DLD1 (cell line): ENCODE data around the gene SLC12A7.
"Not testable (repeated sequence)": the region's sequence is repeated elsewhere in the genome, so short reads cannot be mapped to it uniquely, and the experiment has no call there.

Experiments
- in situ Hi-C: cut with HindIII; loops from 2 replicates; pipeline ENCODE4 v1.10.0; 2017; ENCODE audit warnings: low sequenced_read_pairs

The SLC12A7 gene

DNA sequence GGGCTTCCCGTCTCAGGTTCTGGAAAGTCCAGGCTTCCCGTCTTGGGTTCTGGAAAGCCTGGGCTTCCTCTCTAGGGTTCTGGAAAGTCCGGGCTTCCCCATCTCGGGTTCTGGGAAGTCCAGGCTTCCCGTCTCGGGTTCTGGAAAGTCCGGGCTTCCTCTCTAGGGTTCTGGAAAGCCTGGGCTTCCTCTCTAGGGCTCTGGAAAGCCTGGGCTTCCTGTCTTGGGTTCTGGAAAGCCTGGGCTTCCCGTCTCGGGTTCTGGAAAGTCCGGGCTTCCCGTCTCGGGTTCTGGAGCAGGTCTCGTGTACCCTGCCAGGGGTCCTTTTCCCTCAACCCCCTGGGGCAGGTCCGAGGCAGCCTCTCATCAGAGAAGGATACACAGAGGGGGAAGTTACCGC lies 28.8 kb downstream of the SLC12A7 start:
- in situ Hi-C loops, result not testable (repeated sequence)

DNA sequence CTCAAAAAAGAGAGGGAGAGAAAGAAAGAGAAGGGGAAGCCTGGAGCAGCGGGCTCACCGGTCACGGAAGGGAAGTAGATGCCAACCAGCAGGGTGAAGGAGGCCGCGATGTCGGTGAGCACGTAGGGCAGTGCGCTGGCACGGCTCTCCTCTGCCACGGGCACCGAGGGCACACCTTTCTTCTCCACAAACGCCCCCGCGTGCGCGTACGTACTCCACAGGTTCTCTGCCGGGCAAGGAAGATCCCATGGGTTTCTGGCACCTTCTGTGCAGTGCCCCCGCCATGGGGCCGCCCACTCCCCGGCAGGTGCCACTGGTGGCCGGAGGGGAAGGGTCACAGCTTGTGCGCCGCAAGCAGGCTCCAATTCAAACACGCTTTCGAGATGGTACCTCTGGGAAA lies 30.3 kb downstream of the SLC12A7 start:
- in situ Hi-C loops, result no loop called here

DNA sequence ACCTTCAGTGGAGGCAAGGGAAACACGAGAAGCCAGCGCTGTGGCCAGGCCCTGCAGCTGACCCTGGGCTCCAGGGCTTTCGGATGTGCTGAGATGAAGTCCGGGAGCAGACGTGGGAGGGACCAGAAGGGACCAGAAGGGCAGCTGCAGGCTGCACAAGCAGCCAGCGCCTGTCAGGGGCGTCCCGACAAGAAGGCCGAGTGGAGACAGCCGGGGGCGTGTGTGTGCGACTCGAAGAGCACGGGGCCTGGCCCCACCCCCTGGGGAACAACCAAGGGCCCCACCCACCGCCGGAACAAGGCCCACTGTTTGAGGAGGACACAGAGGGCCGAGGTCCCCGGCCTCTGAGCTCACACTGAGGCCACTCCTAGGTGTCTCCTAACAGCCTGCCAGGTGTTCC lies 31.4 kb downstream of the SLC12A7 start:
- in situ Hi-C loops, result no loop called here

DNA sequence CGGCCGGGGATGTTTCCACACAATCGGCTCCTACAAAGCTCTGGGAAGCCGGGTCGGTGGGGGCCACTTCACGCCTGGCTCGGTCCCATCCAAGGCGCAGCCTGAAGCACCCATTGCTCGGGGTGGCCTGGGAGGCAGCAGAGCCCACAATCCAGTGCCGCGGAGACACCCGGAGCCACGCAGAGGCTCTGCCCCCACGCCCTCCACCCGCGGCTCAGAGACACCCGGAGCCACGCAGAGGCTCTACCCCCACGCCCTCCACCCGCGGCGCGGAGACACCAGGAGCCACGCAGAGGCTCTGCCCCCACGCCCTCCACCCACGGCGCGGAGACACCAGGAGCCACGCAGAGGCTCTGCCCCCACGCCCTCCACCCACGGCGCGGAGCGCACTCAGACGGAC lies 31.9 kb downstream of the SLC12A7 start:
- in situ Hi-C loops, result no loop called here

DNA sequence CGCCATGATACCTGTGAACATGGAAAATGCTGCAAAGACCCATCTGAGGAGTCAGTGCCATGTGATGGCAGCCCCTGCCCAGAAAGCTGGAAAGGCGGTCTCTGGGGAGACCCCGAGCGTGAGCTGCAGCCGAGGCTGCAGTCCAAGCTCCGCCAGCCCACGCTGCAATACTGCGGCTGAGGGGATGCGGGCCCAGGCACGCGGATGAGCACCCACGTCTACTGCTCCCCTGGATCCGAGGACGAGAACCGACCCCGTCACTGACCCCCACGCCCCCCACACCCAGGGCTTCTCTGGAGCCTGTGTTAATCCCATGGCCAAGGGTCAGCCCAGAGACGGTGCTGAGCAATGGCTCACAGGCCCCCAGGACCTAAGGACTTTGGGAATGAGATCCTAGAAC lies 32.4 kb downstream of the SLC12A7 start:
- in situ Hi-C loops, result no loop called here

DNA sequence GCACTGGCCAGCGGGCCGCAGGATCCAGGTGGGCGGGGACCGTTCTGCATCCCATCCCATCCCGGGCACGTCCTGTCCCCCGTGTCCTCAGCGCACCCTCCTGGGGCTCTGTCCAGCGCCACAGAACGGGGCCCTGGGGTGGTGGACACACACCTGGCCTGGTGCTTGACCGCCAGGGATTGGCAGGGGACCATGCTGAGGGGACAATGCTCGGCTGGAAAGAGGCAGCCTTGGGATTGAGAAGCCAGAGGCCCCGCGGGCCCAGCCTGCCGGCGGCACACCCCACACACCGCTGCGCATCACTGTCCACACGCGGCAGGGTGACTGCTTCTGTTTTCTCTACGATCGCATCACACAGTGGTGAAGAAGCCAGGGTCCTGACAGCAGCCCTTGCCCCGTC lies 33.0 kb downstream of the SLC12A7 start:
- in situ Hi-C loops, result no loop called here

DNA sequence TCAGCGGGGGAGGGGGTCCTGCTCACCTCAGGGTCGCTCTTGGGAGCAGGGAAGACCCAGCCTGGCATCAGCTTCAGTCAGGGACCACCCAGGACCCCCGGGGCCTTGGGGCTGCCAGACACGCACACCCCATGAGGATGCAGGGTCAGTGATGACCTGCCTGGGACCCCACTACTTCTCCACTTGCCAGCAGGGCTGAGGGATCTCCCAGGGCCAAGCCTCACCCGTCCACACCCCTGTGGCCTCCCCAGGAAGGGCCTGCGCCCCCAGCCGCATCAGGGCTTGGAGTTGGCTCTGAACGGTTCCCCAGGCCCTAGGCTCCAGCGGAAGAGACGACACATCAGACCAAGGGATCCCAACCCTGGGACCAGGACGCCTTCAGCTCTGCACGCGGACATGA lies 33.7 kb downstream of the SLC12A7 start:
- in situ Hi-C loops, result no loop called here

DNA sequence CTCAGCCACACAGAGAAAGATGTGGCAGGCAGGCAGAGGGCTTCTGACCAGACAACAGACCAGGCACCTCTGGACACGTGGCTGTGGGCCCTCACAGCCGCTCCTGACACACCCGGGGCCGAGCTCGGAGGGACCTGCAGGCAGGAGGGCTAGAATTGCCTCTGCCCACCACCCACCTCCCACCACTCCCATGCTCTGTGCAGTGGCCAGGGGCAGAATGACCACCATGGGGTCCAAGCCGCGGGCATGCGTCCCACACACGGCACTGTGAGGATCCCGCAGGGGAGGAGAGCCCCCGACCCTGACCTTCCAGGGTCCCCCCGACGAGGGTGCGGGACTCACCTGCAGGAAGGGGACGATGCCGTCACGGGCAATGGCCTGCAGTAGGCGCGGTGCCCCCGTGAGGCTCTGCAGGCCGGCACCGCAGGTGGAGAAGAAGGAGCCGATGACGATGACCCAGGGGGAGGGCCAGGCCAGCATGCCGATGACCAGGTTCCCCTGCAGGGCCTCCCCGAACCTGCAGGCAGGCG lies 34.3 kb downstream of the SLC12A7 start:
- in situ Hi-C loops, result no loop called here

DNA sequence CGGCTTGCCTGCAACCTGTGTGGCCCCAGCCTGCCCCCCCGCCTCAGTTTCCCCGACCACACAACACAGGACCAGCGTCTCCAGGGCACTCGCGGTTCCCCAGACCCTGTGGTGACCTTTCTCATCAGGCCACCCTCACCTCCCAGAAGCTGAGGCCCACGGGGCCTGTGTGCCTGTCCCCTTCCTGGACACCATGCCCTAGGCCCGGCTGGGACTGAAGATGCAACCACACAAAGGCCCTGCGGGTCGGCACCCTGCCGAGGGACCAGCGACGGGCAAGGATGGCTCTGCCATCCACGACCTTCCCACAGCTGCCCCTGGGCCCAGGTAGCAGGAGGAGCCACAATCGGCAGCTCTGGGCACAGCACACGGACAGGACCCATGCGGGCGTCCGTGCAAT lies 34.8 kb downstream of the SLC12A7 start:
- in situ Hi-C loops, result no loop called here

DNA sequence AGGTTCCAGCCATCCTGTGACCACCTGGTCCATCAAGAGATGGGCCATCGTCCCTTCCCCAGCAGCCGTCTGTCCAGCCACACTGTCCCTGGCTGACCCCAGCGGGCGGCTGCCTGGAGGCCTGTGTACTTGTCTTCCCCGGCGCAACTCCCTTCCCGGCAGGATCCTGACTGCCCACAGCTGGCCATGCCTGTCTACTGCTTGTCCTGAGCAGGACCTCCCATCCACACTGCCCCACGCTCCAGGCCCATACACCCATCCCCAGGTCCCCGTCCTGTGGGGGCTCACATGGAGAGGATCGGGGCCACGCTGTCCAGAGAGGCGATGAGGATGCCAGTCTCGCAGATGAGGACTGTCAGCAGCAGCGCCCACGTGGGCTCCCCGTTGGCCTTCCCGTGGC lies 35.5 kb downstream of the SLC12A7 start:
- in situ Hi-C loops, result no loop called here

DNA sequence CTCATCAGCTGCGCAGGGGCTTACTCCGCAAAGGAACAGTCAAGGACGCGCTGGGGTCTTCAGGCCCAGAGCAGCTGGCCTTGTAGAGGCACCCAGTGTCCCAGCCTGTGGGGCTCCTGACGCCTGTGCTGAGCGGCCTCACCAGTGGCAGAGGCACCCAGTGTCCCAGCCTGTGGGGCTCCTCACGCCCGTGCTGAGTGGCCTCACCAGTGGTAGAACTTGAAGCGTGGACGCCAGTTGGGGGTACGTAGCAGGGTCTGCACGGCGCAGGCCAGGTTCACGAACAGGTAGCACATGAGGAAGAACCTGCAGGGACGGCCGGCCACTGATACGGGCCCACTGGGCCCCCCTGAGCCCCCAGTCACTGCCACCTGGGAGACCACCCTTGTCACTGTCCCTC lies 35.9 kb downstream of the SLC12A7 start:
- in situ Hi-C loops, result no loop called here

DNA sequence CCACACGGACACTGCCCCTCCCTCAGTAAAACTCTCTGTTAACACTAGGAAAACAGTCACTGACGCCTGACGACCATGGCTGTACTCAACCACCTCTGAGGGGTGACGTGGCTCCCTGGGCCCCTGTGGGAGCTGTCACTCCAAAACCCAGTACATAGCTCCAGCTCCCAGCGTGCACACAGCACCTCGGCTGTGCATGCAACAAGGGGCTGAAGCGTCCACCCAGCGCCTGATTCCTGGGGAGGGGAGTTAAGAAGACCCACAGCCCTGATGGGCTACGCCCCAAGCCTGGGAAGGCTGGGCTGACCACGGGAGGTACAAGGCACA lies 36.3 kb downstream of the SLC12A7 start:
- in situ Hi-C loops, result no loop called here

DNA sequence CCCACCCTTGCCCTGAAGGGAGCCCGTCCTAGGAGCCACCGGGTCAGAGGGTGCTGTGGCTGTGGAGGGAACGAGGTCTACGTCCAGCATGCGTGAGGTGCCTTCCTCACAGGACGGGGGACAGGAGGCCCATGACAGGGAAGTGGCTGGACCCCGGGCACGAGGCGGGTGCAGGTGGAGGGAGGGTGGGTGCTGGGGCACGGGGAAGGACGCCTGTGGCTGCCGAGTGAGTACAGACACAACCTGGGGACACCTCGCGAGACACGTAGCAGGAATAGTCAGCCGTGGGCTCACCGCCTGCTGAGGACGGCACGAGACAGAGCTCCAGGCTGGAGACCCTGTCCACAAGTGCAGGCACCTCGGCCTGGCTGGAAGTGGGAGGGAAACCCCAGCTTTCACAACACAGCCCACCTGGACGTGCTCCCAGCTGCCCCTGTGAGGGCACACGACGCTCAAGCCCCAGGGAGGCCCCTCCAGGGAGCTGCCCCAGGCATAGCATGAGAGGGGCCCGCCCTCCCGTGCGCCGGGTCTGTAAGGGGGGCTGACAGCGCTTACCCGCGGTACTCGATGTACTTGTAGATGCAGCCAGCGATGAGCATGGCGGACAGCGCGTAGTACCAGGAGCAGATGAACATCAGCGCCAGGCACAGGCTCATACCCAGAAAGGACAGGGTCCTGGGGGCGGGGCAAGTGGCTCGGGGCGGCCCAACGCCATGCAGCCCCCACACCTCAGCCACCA lies 36.9 kb downstream of the SLC12A7 start:
- in situ Hi-C loops, result no loop called here

DNA sequence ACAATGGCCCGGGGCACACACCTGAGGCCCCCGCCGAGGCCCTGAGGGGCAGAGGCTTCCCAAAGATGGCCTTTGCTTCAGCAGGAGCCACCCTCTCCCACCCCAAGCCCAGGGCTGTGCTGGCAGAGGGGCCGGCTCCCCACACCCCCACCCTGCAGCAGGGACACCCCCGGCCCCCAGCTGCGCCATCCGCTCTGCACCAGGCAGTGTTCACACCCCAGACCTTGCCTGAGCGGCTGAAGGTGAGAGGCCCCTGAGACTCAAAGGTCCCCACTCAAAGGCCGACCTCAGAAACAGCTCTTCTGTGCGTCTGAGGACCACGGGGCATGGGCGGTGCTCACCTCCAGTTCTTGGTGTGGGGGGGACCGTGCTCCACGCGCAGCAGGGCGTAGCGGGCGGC lies 37.6 kb downstream of the SLC12A7 start:
- in situ Hi-C loops, result no loop called here

DNA sequence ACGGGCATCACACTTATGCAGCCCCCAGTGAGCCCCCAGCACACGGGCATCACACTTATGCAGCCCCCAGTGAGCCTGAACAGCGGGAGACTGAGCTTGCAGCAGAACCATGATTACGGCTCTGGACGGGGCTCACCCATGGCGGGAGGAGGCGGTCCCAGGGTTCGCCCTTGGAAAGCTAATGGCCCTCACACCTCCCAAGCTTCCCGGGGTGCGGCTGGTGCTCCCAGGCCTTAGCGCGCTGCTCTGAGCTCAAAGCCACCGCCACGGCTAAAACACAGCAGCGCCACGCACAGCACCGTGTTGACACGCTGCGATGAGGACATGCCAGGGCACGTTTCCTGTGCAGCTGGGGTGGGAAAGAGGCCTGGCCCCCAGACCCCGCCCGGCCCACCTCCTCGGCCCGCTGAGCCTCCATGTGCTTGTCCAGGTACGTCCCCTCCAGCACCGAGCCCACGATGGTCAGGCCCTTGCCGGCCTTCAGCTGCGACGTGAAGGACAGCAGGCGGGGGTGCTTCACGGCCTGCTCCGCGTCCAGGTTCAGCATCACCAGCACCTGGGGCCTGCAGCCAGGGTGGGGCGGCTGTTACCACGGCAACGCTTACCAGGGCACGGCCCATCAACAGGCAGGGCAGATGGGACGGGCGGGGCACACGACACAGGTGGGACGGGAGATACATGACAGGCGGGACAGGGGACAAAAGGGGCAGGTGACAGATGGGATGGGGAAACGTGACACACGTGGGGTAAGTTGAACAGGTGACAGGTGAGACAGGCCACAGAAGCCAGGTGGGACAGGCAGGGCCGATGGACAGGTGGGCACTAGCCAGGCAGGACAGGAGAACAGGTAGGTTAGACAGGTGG lies 38.4 kb downstream of the SLC12A7 start:
- in situ Hi-C loops, result no loop called here

DNA sequence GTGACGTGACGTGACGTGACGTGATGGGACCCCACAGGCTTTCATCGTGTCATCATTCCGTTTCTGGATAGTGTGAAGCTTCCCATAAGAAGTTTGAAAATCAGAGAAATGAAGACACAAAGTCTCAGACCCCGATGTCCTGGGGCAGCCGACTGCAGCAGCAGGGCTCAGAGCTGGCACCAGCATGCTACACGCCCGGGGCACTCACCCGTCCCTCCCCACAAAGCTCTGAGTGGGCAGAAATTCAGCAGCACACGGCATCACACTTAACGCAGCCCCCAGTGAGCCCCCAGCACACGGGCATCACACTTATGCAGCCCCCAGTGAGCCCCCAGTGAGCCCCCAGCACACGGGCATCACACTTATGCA lies 42.2 kb downstream of the SLC12A7 start:
- in situ Hi-C loops, result no loop called here

DNA sequence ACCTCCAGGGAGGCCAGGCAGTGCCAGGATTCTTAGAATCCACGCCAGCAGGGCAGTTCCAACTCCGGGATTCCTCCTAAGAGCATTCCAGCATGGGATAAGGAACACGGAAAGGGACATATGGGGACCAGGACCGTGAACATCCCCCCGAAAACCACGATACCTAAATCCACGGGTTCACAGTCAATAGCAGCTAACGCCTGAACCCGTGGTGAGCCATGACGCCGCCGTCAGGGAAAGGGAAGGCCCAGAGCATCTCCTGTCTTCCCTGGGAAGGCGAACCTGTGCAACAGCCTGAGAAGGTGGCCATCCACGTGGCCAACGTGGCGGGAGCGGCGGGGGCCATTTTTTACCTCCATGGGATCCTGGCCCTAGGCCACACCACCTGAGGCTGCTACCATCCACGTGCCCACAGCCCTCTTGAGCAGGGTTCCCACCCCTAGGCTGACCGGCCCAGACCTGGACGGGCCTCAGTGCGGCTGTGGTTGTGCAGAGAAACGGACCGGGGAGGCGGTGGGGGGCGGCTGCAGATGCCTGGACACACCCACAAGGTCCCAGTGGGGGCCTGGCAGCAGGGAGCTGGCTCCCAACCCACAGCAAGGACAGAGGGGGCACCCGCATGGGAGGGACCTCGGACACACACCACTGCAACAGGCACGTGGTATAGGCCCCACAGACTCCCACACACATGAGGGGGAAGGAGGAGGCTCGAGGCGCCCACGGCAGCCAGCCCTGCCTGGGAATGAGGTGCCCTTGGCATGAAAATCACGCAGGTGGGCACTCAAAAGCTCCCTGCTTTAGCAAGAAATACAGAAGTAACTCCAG lies 42.8 kb downstream of the SLC12A7 start:
- in situ Hi-C loops, result no loop called here

DNA sequence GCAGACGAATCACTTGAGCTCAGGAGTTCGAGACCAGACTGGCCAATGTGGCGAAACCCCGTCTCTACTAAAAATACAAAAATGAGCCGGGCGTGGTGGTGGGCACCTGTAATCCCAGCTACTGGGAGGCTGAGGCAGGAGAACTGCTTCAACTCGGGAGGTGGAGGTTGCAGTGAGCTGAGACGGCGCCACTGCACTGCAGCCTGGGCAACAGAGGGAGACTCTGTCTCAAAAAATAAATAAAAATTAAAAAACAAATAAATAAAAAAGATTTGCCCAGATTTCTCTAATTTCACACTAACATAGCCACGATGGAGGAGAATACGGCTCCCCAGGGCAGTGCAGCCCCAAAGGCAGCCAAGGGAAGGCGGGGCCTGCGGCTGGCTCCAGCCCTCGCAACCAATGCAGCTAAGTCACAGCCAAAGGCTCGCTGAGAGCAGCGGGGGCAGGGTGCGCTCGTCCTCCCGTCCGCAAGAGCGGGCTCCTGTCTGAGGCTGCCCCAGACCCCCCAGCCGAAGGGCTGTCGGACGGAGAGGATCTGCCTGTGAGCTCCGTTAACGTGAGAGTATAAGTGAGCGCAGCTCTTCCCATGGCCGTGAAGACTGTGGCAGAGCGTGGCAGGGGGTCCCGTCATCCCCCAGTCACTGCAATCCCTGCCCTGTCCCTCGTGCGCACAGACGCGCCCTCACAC lies 43.5 kb downstream of the SLC12A7 start:
- in situ Hi-C loops, result no loop called here

DNA sequence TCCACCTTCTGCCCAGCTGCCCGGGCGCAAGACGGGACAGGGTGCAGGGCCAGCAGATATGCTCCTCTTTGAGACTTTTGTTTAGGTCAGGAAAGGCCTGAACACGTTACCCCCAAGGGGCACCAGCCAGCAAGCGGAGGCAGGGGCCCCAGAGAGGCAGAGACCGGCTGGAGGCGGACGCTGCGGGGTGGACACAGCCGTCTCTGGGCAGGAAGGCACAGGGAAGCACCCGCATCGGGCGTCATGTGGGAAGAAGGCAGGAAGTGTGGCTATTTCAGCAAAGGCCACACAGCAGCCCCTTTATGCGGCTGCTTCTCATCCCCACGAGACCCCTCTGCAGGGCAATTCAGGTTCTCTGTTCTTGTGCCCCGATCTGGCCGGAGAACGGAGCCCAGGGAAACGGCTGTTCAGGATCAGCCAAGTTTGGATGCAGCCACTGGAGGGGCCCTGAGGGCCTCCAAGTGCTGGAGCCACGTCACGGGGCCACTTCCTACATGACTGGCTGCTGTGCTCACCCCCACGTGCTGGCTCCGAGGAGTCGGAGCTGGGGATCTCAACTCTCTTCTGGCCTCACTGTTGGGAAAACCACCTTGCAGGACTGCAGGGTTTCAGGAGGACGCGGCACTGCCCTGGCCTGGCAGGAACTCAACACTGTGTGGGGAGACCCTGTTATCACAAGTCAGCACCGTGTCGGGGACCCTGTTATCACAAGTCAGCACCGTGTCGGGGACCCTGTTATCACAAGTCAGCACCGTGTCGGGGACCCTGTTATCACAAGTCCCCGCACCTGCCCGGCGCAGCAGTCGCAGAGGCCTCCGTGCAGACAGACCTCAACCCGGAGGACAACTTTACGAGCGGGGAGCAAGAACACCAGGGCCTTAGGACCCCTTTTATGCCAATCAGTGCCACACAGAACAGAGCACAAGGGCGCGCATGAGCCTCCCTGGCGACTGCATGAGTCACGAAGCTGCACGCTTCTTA lies 44.4 kb downstream of the SLC12A7 start:
- in situ Hi-C loops, result no loop called here

DNA sequence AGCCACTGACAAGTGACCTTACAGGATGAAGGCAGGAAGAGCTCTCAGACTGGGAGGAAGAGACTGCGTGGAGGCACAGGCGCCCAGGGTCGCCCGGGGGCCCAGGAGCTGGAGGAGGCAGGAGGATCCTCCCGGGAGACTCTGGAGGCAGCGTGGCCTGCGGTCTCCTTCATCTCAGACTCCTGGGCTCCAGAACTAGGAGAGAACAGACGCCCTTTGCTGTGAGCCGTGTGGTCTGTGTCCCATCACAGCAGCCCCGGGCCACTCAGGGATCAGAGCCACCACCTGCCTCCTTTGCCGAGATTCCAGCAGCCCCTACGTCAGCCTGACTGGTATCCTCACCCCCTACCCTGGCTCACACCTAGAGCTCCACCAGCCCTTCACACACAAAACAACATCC lies 45.2 kb downstream of the SLC12A7 start:
- in situ Hi-C loops, result no loop called here
